Lung (tissue), 12 donors: ENCODE measurements around the gene SEPTIN1. TPM values are rescaled to one million over a fixed set of nuclear protein-coding genes. Genes with fewer than 3 reads are reported as not detected.

ENCODE experiments used
- ATAC-seq: fragments of 200-7000 bp; cut with Tn5 transposase; one replicate; pipeline ENCODE4 v1.9.1; 2020; ENCODE audit warnings: moderate number of reproducible peaks; ENCODE audit not compliant: insufficient read depth, low FRiP score
- DNase-seq, 3 donors: peaks; one replicate each; pipeline ENCODE4 v3.0.0-alpha.2; 2013 to 2017
- H3K27ac ChIP-seq, 2 donors: one replicate each; pipeline ENCODE4 v1.5.1; 2013; ENCODE audit warnings: mild to moderate bottlenecking in 2 of 2, moderate library complexity in 2 of 2, control low read depth in 1 of 2, inconsistent platforms in 1 of 2, low read depth in 1 of 2, low read length in 1 of 2
- H3K27me3 ChIP-seq, 3 donors: one replicate each; pipeline ENCODE4 v1.5.1; 2013; ENCODE audit warnings: low read length in 2 of 3; ENCODE audit not compliant: control insufficient read depth in 3 of 3, insufficient read depth in 3 of 3
- H3K36me3 ChIP-seq, 4 donors: one replicate each; pipeline ENCODE4 v1.5.1; 2013; ENCODE audit warnings: low read length in 4 of 4, mild to moderate bottlenecking in 1 of 4, moderate library complexity in 1 of 4; ENCODE audit not compliant: control insufficient read depth in 4 of 4, insufficient read depth in 4 of 4
- H3K4me1 ChIP-seq, 5 donors: one replicate each; pipeline ENCODE4 v1.5.1; 2013; ENCODE audit warnings: low read length in 5 of 5, mild to moderate bottlenecking in 2 of 5, moderate library complexity in 1 of 5; ENCODE audit not compliant: control insufficient read depth in 5 of 5, insufficient read depth in 5 of 5
- H3K4me3 ChIP-seq: one replicate; pipeline ENCODE4 v1.5.1; 2013; ENCODE audit warnings: mild to moderate bottlenecking, control low read depth, moderate library complexity
- H3K9ac ChIP-seq, 2 donors: one replicate each; pipeline ENCODE4 v1.5.1; 2013; ENCODE audit warnings: low read length in 2 of 2, control low read depth in 1 of 2; ENCODE audit not compliant: insufficient read depth in 1 of 2
- H3K9me3 ChIP-seq, 4 donors: one replicate each; pipeline ENCODE4 v1.5.1; 2013; ENCODE audit warnings: low read length in 3 of 4, mild to moderate bottlenecking in 1 of 4, moderate library complexity in 1 of 4; ENCODE audit not compliant: control insufficient read depth in 4 of 4, insufficient read depth in 3 of 4
- CTCF ChIP-seq: IDR thresholded peaks from 2 replicates; pipeline ENCODE4 v1.5.1; 2012; ENCODE audit warnings: mild to moderate bottlenecking; ENCODE audit errors: control extremely low read depth, extremely low read depth
- WGBS, 2 donors: extraction: QIAGEN DNeasy Blood & Tissue Kit; methylation state at CpG; one replicate each; pipeline ENCODE4 v1.1.7; 2013; 5-methylcytosine and 5-hydroxymethylcytosine counted together
- polyA plus RNA-seq, 2 donors: library from polyadenylated mRNA; stranded (reverse); fragments of 200-250 nt; gene quantifications; one replicate each; pipeline ENCODE4 v1.2.1, GENCODE V29; 2013
- total RNA-seq, 2 donors: library from RNA; depleted of rRNA in 1 of 2; stranded (reverse); fragments of >200 nt in 1 of 2; gene quantifications; one replicate each; pipeline ENCODE4 v1.2.1, GENCODE V29; 2014 to 2021
- donor health status: control.
- donor health status: control.
- donor health status: Bipolar disorder and iron deficiency.
- donor health status: healthy.
- donor health status: DM: yes; HTN: yes; CAD: no.

Gene SEPTIN1
- total and polyA plus RNA-seq, 4 donors: 3.3 to 7.3 (median 5.2) TPM

GRCh38 chr16:30429418-30429677 is 47.0 kb upstream of the SEPTIN1 start:
- ATAC-seq (peak; percentile 14), DNase-seq (no peak)
- Histone ChIP-seq H3K9me3 (no peaks in the 10 kb centered on the region), H3K4me3 (peak overlapping the region; percentile 81), H3K27ac (peak overlapping the region; percentile 26 to 55), H3K27me3 (no peaks in the 10 kb centered on the region), H3K9ac (peak overlapping the region; percentile 51 to 59), H3K36me3 (peaks cover 0 to 12% (median 5%) of the 10 kb centered on the region in 4 donors), H3K4me1 (peaks cover 0 to 16% (median 7%) of the 10 kb centered on the region in 5 donors)
- TF ChIP-seq CTCF: no peak
- WGBS, 2 donors: 2% methylated on average over 11 of the region's 11 CpGs

GRCh38 chr16:30428055-30428454 is 45.7 kb upstream of the SEPTIN1 start:
- ATAC-seq (no peak), DNase-seq (no peak)
- no peak overlapping the region for H3K4me3 ChIP-seq
- H3K9me3 ChIP-seq: no peaks in the 10 kb centered on the region
- peaks cover 9 to 20% (median 15%) of the 10 kb centered on the region in 4 donors for H3K36me3 ChIP-seq
- no peak for TF ChIP-seq CTCF
- no peak overlapping the region for H3K9ac ChIP-seq
- no peaks in the 10 kb centered on the region for H3K27me3 ChIP-seq
- no peak overlapping the region for H3K27ac ChIP-seq
- peaks cover 0 to 16% (median 7%) of the 10 kb centered on the region in 5 donors for H3K4me1 ChIP-seq
- 94 to 96% methylated on average over 4 of the region's 4 CpGs for WGBS, 2 donors

- ATAC-seq: no peak
- WGBS, 2 donors: 79 to 89% methylated on average over 5 of the region's 5 CpGs
- peaks cover 9 to 18% (median 16%) of the 10 kb centered on the region in 4 donors for H3K36me3 ChIP-seq
These were observed 38.6 kb upstream of the SEPTIN1 start for GRCh38 chr16:30421010-30421409.

More at GRCh38 chr16:30421010-30421409, 38.6 kb upstream of the SEPTIN1 start:
- H3K9me3 ChIP-seq: no peaks in the 10 kb centered on the region
- H3K9ac ChIP-seq: no peak overlapping the region
- no peak for DNase-seq
- no peak for TF ChIP-seq CTCF
- no peaks in the 10 kb centered on the region for H3K27me3 ChIP-seq
- no peak overlapping the region for H3K27ac ChIP-seq
- H3K4me1 ChIP-seq: peaks cover 0 to 10% (median 0%) of the 10 kb centered on the region in 5 donors
- H3K4me3 ChIP-seq: no peak overlapping the region
